GM18868 (cell line): ENCODE data around the gene IER2.
"Not testable (repeated sequence)": the region's sequence is repeated elsewhere in the genome, so short reads cannot be mapped to it uniquely, and the experiment has no call there.

ENCODE experiments used
- ATAC-seq: cut with Tn5 transposase; IDR thresholded peaks from one replicate; pipeline ENCODE4 v1.9.1; 2021; ENCODE audit warnings: mild to moderate bottlenecking, moderate library complexity; ENCODE audit not compliant: unreplicated experiment

Gene IER2

GRCh38 chr19:13162724-13163608, 12.8 kb downstream of the IER2 start:
- no peak for ATAC-seq

GRCh38 chr19:13163609-13164342, 13.6 kb downstream of the IER2 start:
- no peak for ATAC-seq

DNA sequence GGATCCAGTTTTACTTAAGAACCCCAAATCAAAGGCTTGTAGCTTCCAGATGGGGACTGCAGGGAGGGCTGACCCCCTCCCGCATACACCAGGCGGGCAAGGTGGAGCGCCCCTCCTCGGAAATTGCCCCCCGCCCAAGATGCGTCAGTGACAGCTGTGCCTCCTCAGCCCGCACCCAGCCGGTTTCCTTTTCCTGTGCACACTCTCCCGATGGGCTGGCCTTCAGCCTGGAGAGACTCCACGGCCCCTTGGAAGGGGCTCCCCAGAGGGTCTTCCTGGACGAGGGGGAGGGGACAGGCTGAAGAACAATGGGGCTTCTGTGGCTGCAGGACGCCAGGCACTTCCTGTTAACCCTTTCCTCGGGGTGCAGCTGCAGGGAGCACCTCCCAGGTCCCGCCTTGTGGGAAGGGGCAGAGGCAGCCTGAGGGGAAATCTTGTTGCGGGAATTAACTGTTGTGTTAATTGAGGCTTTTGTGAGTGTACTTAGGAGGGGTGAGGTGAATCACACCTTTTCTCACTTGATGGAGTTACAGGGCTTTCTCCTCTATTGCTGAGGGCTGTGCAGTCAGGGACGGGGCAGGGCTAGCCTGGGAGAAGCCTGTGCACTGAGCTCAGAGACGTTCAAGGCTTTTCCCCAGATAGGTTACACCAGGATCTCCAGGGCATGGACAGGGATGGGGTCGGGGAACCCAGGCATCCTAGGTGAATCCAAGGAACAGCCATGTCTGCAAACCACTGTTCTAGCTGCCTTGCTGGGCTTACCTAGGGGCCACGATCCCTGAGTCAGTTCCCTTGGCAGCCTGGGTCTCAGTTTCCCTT, 14.3 kb downstream of the IER2 start:
- ATAC-seq = no peak

DNA sequence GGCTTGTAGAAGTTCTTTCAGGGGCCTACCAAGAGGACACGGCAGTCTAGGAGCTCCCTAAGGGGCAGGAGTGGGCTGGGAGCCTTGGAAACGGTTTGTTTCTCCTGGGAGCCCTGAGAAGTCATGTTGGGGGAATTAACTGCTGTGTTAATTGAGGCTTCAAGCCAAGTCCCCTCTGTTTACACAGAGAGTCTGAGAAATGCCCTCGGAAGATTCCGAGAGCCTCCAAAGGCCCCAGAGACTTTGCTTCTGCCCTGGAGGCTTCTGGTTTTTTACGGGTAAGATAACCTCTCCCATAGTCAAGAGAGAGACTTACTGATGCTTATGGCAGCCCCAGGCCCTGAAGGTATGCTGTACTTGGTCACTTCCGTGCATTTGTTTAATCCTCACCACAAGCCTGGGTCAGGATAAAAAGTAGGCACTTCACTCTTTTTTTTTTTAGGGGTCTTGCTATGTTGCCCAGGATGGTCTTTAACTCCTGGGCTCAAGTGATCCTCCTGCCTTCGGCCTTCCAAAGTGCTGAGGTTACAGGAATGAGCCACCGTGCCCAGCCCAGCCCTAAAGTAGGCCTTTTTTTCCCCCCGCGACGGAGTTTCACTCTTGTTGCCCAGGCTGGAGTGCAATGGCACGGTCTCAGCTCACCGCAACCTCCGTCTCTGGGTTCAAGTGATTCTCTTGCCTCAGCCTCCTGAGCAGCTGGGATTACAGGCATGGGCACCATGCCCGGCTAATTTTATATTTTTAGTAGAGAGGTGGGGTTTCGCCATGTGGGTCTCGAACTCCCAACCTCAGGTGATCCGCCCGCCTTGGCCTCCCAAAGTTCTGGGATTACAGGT, 15.2 kb downstream of the IER2 start:
- ATAC-seq = no peak

DNA sequence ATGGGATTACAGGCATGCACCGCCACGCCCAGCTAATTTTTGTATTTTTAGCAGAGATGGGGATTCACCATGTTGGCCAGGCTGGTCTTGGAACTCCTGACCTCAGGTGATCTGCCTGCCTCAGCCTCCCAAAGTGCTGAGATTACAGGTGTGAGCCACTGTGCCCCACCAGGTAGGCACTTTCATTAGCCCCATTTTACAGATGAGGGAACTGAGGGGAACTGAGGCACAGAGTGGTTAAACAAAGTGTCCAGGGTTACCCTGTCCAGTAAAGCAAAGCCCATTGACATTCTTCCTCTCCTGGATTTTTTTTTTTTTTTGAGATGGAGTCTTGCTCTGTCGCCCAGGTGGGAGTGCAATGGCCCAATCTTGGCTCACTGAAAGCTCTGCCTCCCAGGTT, 15.9 kb downstream of the IER2 start:
- not testable (repeated sequence) for ATAC-seq

GRCh38 chr19:13169769-13170168, 19.6 kb downstream of the IER2 start:
- no peak for ATAC-seq

DNA sequence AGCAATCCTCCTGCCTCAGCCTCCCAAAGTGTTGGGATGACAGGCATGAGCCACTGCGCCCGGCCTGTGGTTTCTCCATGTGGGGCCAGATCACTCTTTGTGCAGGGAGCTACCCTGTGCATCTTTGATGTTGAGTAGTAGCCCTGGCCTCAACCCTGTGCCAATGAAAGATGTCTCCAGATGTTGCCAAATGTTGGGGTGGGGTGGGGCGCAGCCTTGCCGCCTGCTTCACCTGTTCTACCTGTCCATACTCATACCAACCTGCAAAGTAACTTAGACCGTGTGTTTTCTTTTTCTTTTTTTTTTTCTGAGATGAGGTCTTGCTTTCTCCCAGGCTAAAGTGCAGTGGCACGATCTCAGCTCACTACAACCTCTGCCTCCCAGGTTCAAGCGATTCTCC, 20.9 kb downstream of the IER2 start:
- ATAC-seq = no peak

GRCh38 chr19:13172346-13173138, 22.3 kb downstream of the IER2 start:
- no peak for ATAC-seq

- no peak for ATAC-seq
These were observed 23.0 kb downstream of the IER2 start for GRCh38 chr19:13173139-13173737.

GRCh38 chr19:13176345-13176744, 26.1 kb downstream of the IER2 start:
- no peak for ATAC-seq

GRCh38 chr19:13177584-13177983, 27.4 kb downstream of the IER2 start:
- not testable (repeated sequence) for ATAC-seq

GRCh38 chr19:13178291-13178690, 28.1 kb downstream of the IER2 start:
- not testable (repeated sequence) for ATAC-seq

- ATAC-seq = no peak
These were observed 31.7 kb downstream of the IER2 start for GRCh38 chr19:13181747-13182388.

- ATAC-seq = not testable (repeated sequence)
These were observed 34.7 kb downstream of the IER2 start for GRCh38 chr19:13184926-13185325.

DNA sequence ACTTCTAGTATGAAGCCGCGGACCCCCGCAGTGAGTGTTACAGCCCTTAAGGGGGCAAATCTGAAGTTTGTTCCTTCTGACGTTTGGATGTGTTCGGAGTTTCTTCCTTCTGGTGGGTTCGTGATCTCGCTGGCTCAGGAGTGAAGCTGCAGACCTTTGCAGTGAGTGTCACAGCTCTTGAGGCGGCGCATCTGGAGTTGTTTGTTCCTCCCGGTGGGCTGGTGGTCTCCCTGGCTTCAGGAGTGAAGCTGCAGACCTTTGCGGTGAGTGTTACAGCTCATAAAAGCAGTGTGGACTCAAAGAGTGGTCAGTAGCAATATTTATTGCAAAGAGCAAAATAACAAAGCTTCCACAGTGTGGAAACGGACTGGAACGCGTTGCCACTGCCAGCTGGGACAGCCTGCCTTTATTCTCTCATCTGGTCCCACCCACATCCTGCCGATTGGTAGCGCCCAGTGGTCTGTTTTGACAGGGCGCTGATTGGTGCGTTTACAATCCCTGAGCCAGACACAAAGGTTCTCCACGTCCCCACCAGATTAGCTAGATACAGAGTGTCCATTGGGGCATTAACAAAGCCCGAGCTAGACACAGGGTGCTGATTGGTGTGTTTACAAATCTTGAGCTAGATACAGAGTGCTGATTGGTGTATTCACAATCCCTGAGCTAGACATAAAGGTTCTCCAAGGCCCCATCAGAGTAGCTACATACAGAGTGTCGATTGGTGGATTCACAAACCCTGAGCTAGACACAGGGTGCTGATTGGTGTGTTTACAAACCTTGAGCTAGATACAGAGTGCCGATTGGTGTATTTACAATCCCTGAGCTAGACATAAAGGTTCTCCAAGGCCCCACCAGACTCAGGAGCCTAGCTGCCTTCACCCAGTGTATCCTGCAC, 35.8 kb downstream of the IER2 start:
- not testable (repeated sequence) for ATAC-seq

DNA sequence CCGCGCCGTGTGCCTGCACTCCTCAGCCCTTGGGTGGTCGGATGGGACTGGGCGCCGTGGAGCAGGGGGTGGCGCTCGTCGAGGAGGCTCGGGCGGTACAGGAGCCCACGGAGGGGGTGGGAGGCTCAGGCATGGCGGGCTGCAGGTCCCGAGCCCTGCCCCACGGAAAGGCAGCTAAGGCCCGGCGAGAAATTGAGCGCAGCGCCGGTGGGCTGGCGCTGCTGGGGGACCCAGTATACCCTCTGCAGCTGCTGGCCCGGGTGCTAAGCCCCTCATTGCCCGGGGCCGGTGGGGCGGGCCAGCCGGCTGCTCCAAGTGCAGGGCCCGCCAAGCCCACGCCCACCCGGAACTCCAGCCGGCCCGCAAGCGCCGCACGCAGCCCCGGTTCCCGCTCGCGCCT, 36.5 kb downstream of the IER2 start:
- ATAC-seq = not testable (repeated sequence)

GRCh38 chr19:13187419-13187818, 37.2 kb downstream of the IER2 start:
- no peak for ATAC-seq

- ATAC-seq = no peak
These were observed 39.4 kb downstream of the IER2 start for GRCh38 chr19:13189600-13189999.
